Muscle of leg (tissue), 16 donors: ENCODE measurements around the gene IGFALS. TPM values are rescaled to one million over a fixed set of nuclear protein-coding genes. Genes with fewer than 3 reads are reported as not detected.

ENCODE experiments used
- DNase-seq: peaks from one replicate; pipeline ENCODE4 v3.0.0; 2013
- H3K27ac ChIP-seq: one replicate; pipeline ENCODE4 v1.5.1; 2013; ENCODE audit warnings: mild to moderate bottlenecking, low read length, control low read depth
- H3K27me3 ChIP-seq: one replicate; pipeline ENCODE4 v1.6.1; 2013; ENCODE audit warnings: low read length; ENCODE audit not compliant: control insufficient read depth, insufficient read depth
- H3K36me3 ChIP-seq: one replicate; pipeline ENCODE4 v1.6.1; 2013; ENCODE audit warnings: low read length; ENCODE audit not compliant: control insufficient read depth, insufficient read depth
- H3K4me1 ChIP-seq: one replicate; pipeline ENCODE4 v1.6.1; 2013; ENCODE audit warnings: low read length; ENCODE audit not compliant: control insufficient read depth, insufficient read depth
- H3K4me3 ChIP-seq: one replicate; pipeline ENCODE4 v1.5.1; 2013; ENCODE audit warnings: low read length, control low read depth
- H3K9me3 ChIP-seq: replicated peaks from 2 replicates; pipeline ENCODE4 v1.6.1; 2013; ENCODE audit warnings: low read depth, low read length; ENCODE audit not compliant: control insufficient read depth
- WGBS: methylation state at CpG from one replicate; pipeline ENCODE4 v1.1.5; 2013; ENCODE audit warnings: missing lambda C conversion rate; ENCODE audit not compliant: insufficient coverage; 5-methylcytosine and 5-hydroxymethylcytosine counted together
- long read RNA-seq, 11 donors: transcript quantifications; one replicate each; lab custom pipeline, GENCODE V29; 2026
- polyA plus RNA-seq, 8 donors: library from polyadenylated mRNA; unstranded; fragments of 120-200 nt; gene quantifications; one replicate each; pipeline versions ENCODE4 v1.2.1 to v1.2.3, GENCODE V29; 2013; ENCODE audit warnings: inconsistent platforms in 1 of 8, low replicate concordance in 1 of 8; ENCODE audit not compliant: insufficient read length in 8 of 8, insufficient read depth in 1 of 8
- total RNA-seq: library from RNA; stranded (reverse); fragments of 120-200 nt; gene quantifications from one replicate; pipeline ENCODE4 v1.2.4, GENCODE V29; 2013

Gene IGFALS
- total RNA-seq: 0.22 TPM
- polyA plus RNA-seq: 1 to 10 TPM in 1 of 8 donors, under 1 TPM in 7; 0.11 to 1.1 (median 0.28) TPM
- long read RNA-seq, donor 1: 0 reads
- long read RNA-seq, donor 2: 0 reads
- long read RNA-seq, donor 3: 0 reads
- long read RNA-seq, donor 4: 0 reads
- long read RNA-seq, donor 5: 0 reads
- long read RNA-seq, donor 6: 0 reads
- long read RNA-seq, donor 7: 0 reads
- long read RNA-seq, donor 8: 0 reads
- long read RNA-seq, donor 9: 0 reads
- long read RNA-seq, donor 10: 0 reads
- long read RNA-seq, donor 11: 0 reads

DNA sequence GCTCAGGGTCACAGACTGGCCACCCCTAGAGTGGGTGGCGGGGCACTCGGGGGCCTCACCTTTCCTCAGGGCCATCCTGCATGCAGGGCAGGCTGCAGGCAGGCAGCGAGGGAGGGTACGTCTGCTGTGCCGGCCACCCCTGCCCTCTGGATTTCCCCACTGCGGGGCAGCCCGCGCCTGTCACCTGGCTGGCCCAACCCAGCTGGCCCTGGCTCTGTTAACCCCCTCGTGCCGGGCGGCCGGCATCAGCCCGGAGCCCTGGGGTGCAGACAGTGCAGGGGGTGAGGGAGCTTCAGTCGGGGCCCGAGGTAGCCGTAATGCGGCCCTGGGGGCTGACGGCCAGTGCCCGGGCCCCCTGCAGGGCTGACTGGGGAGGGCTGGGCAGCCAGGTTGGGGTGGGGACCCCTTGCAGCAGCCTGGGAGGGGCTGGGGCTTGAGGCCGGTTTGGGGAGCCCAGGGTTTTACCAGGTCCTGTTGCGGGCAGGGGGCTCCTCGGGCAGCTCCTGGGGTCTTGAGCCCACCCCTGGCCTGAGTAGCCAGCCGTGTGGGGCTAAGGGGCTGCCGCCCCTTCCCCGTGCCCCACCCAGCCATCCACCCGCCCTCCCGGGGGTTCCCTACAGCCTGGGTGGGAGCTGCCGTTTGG, at the start of gene IGFALS:
Gene IGFALS, minus strand, starts transcription at position 128 of the 643 bp plus-strand sequence. Its CDS starts 53 bp downstream, at position 75.
- Histone ChIP-seq H3K9me3 (peaks cover 7% of the 10 kb centered on the region), H3K36me3 (peaks cover 30% of the 10 kb centered on the region), H3K27ac (no peak within 1 kb of the TSS), H3K4me3 (no peak within 1 kb of the TSS), H3K4me1 (peaks cover 12% of the 10 kb centered on the region), H3K27me3 (no peaks in the 10 kb centered on the region)
- 45% methylated on average over 28 of the region's 28 CpGs for WGBS
- DNase-seq: no peak

DNA sequence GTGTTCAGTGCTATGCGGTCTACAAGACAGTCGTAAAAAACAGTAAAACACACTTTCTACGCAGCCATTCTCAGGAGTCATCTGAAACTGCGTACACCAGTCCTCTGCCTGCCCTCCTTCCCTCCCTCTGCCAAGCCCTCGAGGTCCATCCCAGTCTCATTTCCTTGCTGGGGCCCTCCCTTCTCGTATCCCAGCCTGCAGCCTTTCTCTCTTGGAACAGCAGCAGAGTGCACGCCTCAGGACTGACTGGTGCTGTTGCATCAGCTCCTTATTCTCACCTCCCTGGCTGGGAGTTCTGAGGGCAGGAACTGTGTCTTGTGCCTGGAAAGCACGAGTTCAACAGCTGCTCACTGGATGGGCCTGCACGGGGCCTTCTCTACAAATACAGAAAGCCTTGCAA, 46.0 kb upstream of the IGFALS start:
- Histone ChIP-seq H3K9me3 (no peaks in the 10 kb centered on the region), H3K4me3 (no peak overlapping the region), H3K27ac (no peak overlapping the region), H3K4me1 (no peaks in the 10 kb centered on the region), H3K27me3 (no peaks in the 10 kb centered on the region), H3K36me3 (no peaks in the 10 kb centered on the region)
- 44% methylated on average over 8 of the region's 9 CpGs for WGBS
- no peak for DNase-seq

DNA sequence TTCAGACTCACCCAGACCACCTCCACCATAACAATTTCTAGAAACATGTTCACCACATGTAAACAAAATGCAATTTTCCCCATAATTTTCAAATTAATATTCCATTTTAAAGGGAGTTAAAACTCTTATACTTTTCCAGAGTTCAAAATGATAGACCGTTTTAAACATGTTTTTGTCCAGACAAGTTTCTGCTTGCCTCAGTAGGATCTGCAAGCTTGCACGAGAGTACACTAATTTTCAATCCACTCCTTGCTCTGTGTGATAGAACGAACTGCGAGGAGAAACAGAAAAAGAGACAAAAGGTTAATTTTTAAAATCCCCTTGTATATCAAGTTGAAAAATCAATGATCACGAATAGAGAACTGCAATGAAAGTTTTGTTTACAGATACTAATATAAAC, 40.6 kb upstream of the IGFALS start:
- H3K36me3 ChIP-seq: peaks cover 9% of the 10 kb centered on the region
- H3K27me3 ChIP-seq: no peaks in the 10 kb centered on the region
- H3K4me1 ChIP-seq: peaks cover 2% of the 10 kb centered on the region
- 83% methylated on average over 1 of the region's 5 CpGs for WGBS
- H3K4me3 ChIP-seq: no peak overlapping the region
- H3K9me3 ChIP-seq: no peaks in the 10 kb centered on the region
- H3K27ac ChIP-seq: no peak overlapping the region
- no peak for DNase-seq

DNA sequence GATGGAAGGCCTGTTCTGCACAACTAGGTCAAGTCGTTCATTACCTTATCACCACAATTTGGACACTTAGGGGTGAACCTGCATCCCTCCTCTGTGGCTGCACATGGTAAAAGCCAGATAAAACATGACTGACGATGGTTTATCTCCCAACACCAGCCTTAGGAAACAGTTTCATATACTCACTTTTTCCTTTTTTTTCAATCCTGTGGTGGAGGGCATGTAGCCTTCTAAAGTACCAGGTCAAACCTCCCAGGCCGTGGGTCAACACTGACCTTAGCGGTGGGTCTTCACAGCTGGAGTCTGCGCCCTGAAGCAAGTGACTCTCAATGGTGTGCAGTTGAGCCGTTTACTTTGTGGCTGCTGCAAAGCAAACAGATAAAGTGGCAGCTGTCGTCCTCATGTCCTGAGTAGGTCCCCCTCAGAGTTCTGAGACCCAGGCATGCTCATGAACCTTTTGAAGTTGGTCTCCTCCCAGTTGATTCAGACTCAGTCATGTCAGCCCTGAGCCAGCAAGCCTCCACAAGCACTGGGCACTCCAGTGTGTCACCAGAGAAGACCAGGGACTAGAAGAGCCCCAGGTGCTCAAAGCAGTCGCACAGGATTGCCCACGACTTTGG, 39.4 kb upstream of the IGFALS start:
- no peak overlapping the region for H3K4me3 ChIP-seq
- H3K27me3 ChIP-seq: no peaks in the 10 kb centered on the region
- WGBS: 64% methylated on average over 6 of the region's 9 CpGs
- no peaks in the 10 kb centered on the region for H3K9me3 ChIP-seq
- H3K4me1 ChIP-seq: peaks cover 5% of the 10 kb centered on the region
- H3K36me3 ChIP-seq: peaks cover 12% of the 10 kb centered on the region
- DNase-seq: no peak
- no peak overlapping the region for H3K27ac ChIP-seq

DNA sequence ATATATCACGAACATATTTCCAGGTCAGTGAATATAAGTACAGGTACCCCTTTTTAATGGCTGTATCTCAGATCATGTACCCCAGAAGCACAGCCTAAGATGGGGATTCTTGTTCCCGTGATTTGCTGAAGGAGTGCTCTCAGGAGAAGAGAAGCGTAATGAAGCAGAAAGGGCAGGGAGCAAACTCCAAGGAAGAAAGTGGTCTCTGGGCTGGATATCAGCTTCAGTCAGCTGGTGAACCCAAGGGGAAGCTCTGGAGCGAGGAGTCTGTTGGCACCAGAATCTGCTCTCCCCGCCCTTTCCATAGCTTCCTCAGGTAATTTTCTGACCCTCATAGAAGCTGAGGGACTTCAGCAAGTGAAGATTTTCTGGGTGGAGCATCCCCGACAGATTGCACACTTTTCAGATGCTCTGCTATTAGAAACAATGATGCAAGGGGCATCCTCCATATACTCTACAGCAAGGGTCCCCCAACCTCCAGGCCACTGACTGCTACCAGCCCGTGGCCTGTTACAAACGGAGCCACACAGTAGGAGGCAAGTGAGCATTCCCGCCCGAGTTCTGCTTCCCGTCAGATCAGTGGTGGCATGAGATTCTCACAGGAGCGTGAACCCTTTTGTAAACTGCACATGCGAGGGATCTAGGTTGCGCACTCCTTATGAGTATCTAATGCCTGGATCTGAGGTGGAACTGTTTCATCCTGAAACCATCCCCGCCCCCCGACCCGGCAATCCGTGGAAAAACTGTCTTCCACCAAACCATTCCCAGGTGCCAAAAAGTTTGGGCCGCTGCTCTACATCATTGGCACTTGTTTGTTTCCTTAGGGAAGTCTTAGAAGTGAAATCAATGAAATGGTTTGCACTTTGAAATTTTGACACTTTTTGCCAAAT, 37.9 kb upstream of the IGFALS start:
- WGBS: 90% methylated on average over 12 of the region's 19 CpGs
- Histone ChIP-seq H3K36me3 (peaks cover 12% of the 10 kb centered on the region), H3K9me3 (no peaks in the 10 kb centered on the region), H3K27me3 (no peaks in the 10 kb centered on the region), H3K27ac (no peak overlapping the region), H3K4me1 (peaks cover 10% of the 10 kb centered on the region), H3K4me3 (no peak overlapping the region)
- no peak for DNase-seq

DNA sequence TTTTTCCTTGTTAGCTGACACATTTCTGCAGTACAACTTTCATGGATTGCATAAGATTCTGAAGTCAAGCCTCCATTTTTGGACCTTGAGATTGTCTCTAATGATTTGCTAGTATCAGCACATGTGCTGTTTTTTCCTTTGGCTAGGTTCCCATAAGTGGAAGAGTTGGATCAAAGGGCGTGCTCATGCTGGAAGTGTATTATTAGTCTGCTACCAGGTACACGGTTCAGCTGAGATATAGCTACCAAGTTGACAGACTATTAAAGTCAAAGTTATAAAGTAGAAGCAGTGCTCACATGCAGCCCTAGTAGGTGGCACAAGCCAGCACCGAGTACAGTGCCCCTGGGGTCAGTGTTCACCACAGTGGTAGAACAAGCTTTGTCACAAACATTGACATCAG, 36.7 kb upstream of the IGFALS start:
- no peak for DNase-seq
- Histone ChIP-seq H3K4me3 (no peak overlapping the region), H3K36me3 (peaks cover 12% of the 10 kb centered on the region), H3K27me3 (no peaks in the 10 kb centered on the region), H3K9me3 (no peaks in the 10 kb centered on the region), H3K4me1 (peaks cover 18% of the 10 kb centered on the region), H3K27ac (no peak overlapping the region)
- WGBS: 81% methylated on average over 3 of the region's 3 CpGs

DNA sequence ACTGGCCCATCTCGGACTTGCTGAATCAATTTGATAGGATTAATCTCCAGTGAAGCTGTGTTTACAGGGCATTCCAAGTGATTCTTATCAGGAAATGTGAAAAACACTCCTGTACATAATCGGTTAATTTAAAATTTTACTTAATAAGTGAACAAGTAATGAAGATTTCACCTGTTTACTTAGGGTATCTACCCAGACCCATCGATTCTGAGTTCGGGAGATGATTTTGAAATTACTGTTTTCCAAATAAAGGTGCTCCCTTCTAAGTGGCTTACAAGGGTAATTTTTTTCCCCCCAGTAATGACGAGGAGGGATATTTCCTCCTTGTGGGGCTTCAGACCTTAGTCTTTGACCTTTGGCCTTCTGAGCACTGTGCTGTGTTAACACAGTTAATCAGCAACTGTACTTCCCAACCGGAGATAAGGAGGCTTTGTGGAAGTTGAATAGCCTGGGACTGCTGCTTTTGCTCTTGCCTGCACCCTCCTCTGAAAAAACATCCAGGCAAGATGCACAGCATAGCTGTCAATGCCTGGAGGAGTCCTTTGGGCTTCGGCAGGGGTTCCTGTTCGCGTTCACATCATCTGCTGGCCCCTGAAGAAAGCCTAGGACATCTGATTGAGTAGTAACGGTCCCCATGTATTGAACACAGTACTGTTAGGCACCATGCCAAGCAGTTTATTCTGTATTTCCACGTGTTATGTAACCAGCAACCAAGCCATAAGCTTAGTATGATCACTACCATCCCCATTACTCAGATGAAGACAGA, 35.3 kb upstream of the IGFALS start:
- peaks cover 19% of the 10 kb centered on the region for H3K4me1 ChIP-seq
- no peaks in the 10 kb centered on the region for H3K9me3 ChIP-seq
- 84% methylated on average over 5 of the region's 11 CpGs for WGBS
- H3K4me3 ChIP-seq: no peak overlapping the region
- peaks cover 12% of the 10 kb centered on the region for H3K36me3 ChIP-seq
- no peaks in the 10 kb centered on the region for H3K27me3 ChIP-seq
- no peak for DNase-seq
- H3K27ac ChIP-seq: no peak overlapping the region

DNA sequence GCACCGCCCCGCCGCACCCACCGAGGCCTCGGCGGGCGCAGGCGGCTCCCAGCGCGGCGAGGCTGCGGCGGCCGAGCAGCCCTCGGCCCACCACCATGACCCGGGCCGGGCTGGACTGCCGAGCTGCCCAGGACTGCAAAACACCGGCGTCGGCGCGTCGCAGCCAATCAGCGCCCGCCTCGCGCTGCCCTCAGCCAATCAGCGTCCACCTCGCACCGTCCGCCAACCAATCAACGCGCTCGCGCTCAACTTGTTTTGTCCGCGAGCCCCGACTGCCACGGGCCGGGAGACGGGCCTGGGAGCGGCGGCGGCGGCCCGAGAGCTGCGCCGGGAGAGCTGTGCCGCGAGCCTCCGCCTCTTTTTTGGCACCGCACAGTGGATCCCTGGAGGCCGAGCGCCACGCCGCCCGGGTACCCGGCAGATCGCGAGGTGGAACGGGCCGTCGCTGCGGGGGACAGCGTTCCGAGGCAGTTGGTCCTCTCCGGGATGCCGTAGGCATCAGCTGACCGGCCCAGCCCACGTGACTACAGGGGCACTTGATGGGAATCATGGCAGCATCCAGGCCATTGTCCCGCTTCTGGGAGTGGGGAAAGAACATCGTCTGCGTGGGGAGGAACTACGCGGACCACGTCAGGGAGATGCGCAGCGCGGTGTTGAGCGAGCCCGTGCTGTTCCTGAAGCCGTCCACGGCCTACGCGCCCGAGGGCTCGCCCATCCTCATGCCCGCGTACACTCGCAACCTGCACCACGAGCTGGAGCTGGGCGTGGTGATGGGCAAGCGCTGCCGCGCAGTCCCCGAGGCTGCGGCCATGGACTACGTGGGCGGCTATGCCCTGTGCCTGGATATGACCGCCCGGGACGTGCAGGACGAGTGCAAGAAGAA, 33.4 kb upstream of the IGFALS start, which contains the start of the genes FAHD1 and HAGH:
Gene FAHD1, plus strand, starts transcription at position 516 of the 883 bp plus-strand sequence. Its CDS starts 33 bp downstream, at position 549.
Gene HAGH, minus strand, starts transcription at position 135 of the 883 bp plus-strand sequence. Its CDS starts 38 bp downstream, at position 97.
- H3K4me1 ChIP-seq: peaks cover 19% of the 10 kb centered on the region
- no peaks in the 10 kb centered on the region for H3K9me3 ChIP-seq
- peak within 1 kb of the TSS; percentile 71 for H3K27ac ChIP-seq
- no peaks in the 10 kb centered on the region for H3K27me3 ChIP-seq
- peak within 1 kb of the TSS; percentile 100 for H3K4me3 ChIP-seq
- WGBS: under 1% methylated on average over 100 of the region's 104 CpGs
- peaks cover 20% of the 10 kb centered on the region for H3K36me3 ChIP-seq
- DNase-seq: peak; percentile 98
